Measurements from ENCODE around the gene SLC7A8.

The SLC7A8 gene

GRCh38 chr14:23209651-23210423 lies 26.4 kb upstream of the SLC7A8 start:
- no peak overlapping the region for H2AFZ ChIP-seq (ENCODE audit: low read depth, low read length)
- no peak for ATAC-seq (ENCODE audit: insufficient read depth, low read depth)
- no peaks in the 10 kb centered on the region for H3K79me2 ChIP-seq (ENCODE audit: insufficient read depth, low read length)

GRCh38 chr14:23208324-23208723 lies 24.9 kb upstream of the SLC7A8 start:
- H3K9me3 ChIP-seq (ENCODE audit: insufficient read depth, low read length, severe bottlenecking): no peaks in the 10 kb centered on the region
- no peaks in the 10 kb centered on the region for H4K20me1 ChIP-seq (ENCODE audit: insufficient read depth, low read length)
- DNase-seq (no peak), ATAC-seq (ENCODE audit: insufficient read depth, low read depth) (no peak)
- H3K4me2 ChIP-seq (ENCODE audit: insufficient read depth, low read length): no peak overlapping the region
- peaks cover 14% of the 10 kb centered on the region for H3K27me3 ChIP-seq (ENCODE audit: insufficient read depth, low read length, poor library complexity)
- H3K4me1 ChIP-seq (ENCODE audit: insufficient read depth, low read length): no peaks in the 10 kb centered on the region
- no peak overlapping the region for H3K9ac ChIP-seq (ENCODE audit: low read depth, low read length)
- no peaks in the 10 kb centered on the region for H3K79me2 ChIP-seq (ENCODE audit: insufficient read depth, low read length)
- no peak overlapping the region for H2AFZ ChIP-seq (ENCODE audit: low read depth, low read length)
- H3K4me3 ChIP-seq (ENCODE audit: low read depth in 1 of 2, low read length in 2 of 2): no peak overlapping the region
- no peaks in the 10 kb centered on the region for H3K36me3 ChIP-seq (ENCODE audit: insufficient read depth, low read length)
- TF ChIP-seq CTCF (IDR thresholded peaks at IDR 0.05; ENCODE audit: borderline replicate concordance, extremely low read depth, low read length, poor library complexity, severe bottlenecking) (no peak), EZH2 (IDR thresholded peaks at IDR 0.05; ENCODE audit: borderline replicate concordance, low read depth, low read length, severe bottlenecking) (no peak)
- no peak overlapping the region for H3K27ac ChIP-seq (ENCODE audit: low read length)

More at GRCh38 chr14:23209651-23210423, 26.4 kb upstream of the SLC7A8 start:
- Histone ChIP-seq H3K27me3 (ENCODE audit: insufficient read depth, low read length, poor library complexity) (peaks cover 16% of the 10 kb centered on the region), H3K4me2 (ENCODE audit: insufficient read depth, low read length) (no peak overlapping the region), H3K27ac (ENCODE audit: low read length) (no peak overlapping the region), H3K4me1 (ENCODE audit: insufficient read depth, low read length) (no peaks in the 10 kb centered on the region), H3K4me3 (ENCODE audit: low read depth in 1 of 2, low read length in 2 of 2) (no peak overlapping the region), H3K9ac (ENCODE audit: low read depth, low read length) (no peak overlapping the region), H3K36me3 (ENCODE audit: insufficient read depth, low read length) (no peaks in the 10 kb centered on the region), H4K20me1 (ENCODE audit: insufficient read depth, low read length) (no peaks in the 10 kb centered on the region), H3K9me3 (ENCODE audit: insufficient read depth, low read length, severe bottlenecking) (no peaks in the 10 kb centered on the region)
- TF ChIP-seq EZH2 (IDR thresholded peaks at IDR 0.05; ENCODE audit: borderline replicate concordance, low read depth, low read length, severe bottlenecking) (no peak), CTCF (IDR thresholded peaks at IDR 0.05; ENCODE audit: borderline replicate concordance, extremely low read depth, low read length, poor library complexity, severe bottlenecking) (no peak)
- DNase-seq: no peak

- Histone ChIP-seq H3K4me1 (ENCODE audit: insufficient read depth, low read length) (no peaks in the 10 kb centered on the region), H3K27ac (ENCODE audit: low read length) (no peak overlapping the region), H3K36me3 (ENCODE audit: insufficient read depth, low read length) (no peaks in the 10 kb centered on the region), H3K79me2 (ENCODE audit: insufficient read depth, low read length) (no peaks in the 10 kb centered on the region), H3K27me3 (ENCODE audit: insufficient read depth, low read length, poor library complexity) (peaks cover 14% of the 10 kb centered on the region), H3K4me2 (ENCODE audit: insufficient read depth, low read length) (no peak overlapping the region), H3K4me3 (ENCODE audit: low read depth in 1 of 2, low read length in 2 of 2) (no peak overlapping the region), H3K9ac (ENCODE audit: low read depth, low read length) (no peak overlapping the region), H3K9me3 (ENCODE audit: insufficient read depth, low read length, severe bottlenecking) (no peaks in the 10 kb centered on the region), H2AFZ (ENCODE audit: low read depth, low read length) (no peak overlapping the region), H4K20me1 (ENCODE audit: insufficient read depth, low read length) (no peaks in the 10 kb centered on the region)
- TF ChIP-seq CTCF (IDR thresholded peaks at IDR 0.05; ENCODE audit: borderline replicate concordance, extremely low read depth, low read length, poor library complexity, severe bottlenecking): no peak
- no peak for TF ChIP-seq EZH2 (IDR thresholded peaks at IDR 0.05; ENCODE audit: borderline replicate concordance, low read depth, low read length, severe bottlenecking)
- DNase-seq (no peak), ATAC-seq (ENCODE audit: insufficient read depth, low read depth) (no peak)
Measured at GRCh38 chr14:23207146-23207540, 23.7 kb upstream of the SLC7A8 start.

All from DND-41 (cell line).